GM12878 (cell line): ENCODE data around the gene ZSWIM2. TPM values are rescaled to one million over a fixed set of nuclear protein-coding genes. Genes with fewer than 3 reads are reported as not detected.

Experiments
- ATAC-seq: fragments of 200-7000 bp; cut with Tn5 transposase; 3 replicates; pipeline ENCODE4 v1.9.1; 2020; ENCODE audit warnings: mild to moderate bottlenecking, moderate library complexity
- BruUV-seq: library from RNA; stranded (reverse); fragments of 400-500 nt; replicated peaks from 2 replicates; lab custom pipeline; 2021; lab: Mats Ljungman, UMichigan
- CTCF ChIA-PET: fragments of 300-600 bp; sonication (Branson Sonifier 250); formaldehyde crosslinking; extraction: SDS; loops from one replicate; lab custom pipeline; 2021; ENCODE audit warnings: inconsistent platforms; lab: Yijun Ruan, JAX
- POLR2A ChIA-PET: fragments of 350-600 bp; formaldehyde crosslinking; extraction: SDS; loops from one replicate; lab custom pipeline; 2021; ENCODE audit warnings: inconsistent platforms; lab: Charles Lee
- RAD21 ChIA-PET: fragments of 300-600 bp; sonication (Branson Sonifier 250); formaldehyde crosslinking; loops from one replicate; lab custom pipeline; 2023; ENCODE audit warnings: antibody characterized with exemption; ENCODE audit not compliant: unreplicated experiment; lab: Charles Lee
- SMC1A ChIA-PET: fragments of 300-600 bp; sonication (Branson Sonifier 250); formaldehyde crosslinking; loops from one replicate; lab custom pipeline; 2023; ENCODE audit not compliant: unreplicated experiment, uncharacterized antibody; lab: Charles Lee
- DNase-seq: peaks from one replicate; pipeline ENCODE4 v3.0.0-alpha.2; 2011; ENCODE audit warnings: low read depth, low spot score
- FAIRE-seq: peaks from 3 replicates; lab custom pipeline; 2011; peaks lifted over from hg19 to GRCh38; lab: Jason Lieb, UNC
- H2AFZ ChIP-seq: 2 replicates; pipeline ENCODE4 v1.6.0; 2011; ENCODE audit warnings: low read depth, low read length, control low read depth; ENCODE audit not compliant: control insufficient read depth
- H3K27ac ChIP-seq: 2 replicates; pipeline ENCODE4 v1.5.1; 2011; ENCODE audit warnings: control low read depth; ENCODE audit not compliant: control insufficient read depth, insufficient read depth
- H3K27me3 ChIP-seq, 2 experiments: replicated peaks in 1 of 2; 2 replicates each; pipeline versions ENCODE4 v1.6.0 to v1.6.1; 2011; ENCODE audit warnings: low read length in 1 of 2; ENCODE audit not compliant: control insufficient read depth in 2 of 2, insufficient read depth in 2 of 2
- H3K36me3 ChIP-seq, 2 experiments: 2 replicates each; pipeline ENCODE4 v1.5.1; 2011; ENCODE audit warnings: low read length in 1 of 2; ENCODE audit not compliant: control insufficient read depth in 2 of 2, insufficient read depth in 2 of 2
- H3K4me1 ChIP-seq: 2 replicates; pipeline ENCODE4 v1.6.1; 2011; ENCODE audit warnings: mild to moderate bottlenecking, low read length, moderate library complexity, mixed read lengths; ENCODE audit not compliant: control insufficient read depth, insufficient read depth
- H3K4me2 ChIP-seq: 2 replicates; pipeline ENCODE4 v1.6.0; 2011; ENCODE audit warnings: control low read depth; ENCODE audit not compliant: control insufficient read depth, insufficient read depth
- H3K4me3 ChIP-seq: fragments of 200-600 bp; sonication (generic); 2 replicates; pipeline ENCODE4 v1.5.1; 2016
- H3K79me2 ChIP-seq: 2 replicates; pipeline ENCODE4 v1.6.0; 2011; ENCODE audit warnings: low read length; ENCODE audit not compliant: control insufficient read depth, insufficient read depth
- H3K9ac ChIP-seq: 2 replicates; pipeline ENCODE4 v1.8.0; 2011; ENCODE audit warnings: low read length, control low read depth, mixed read lengths; ENCODE audit not compliant: control insufficient read depth, insufficient read depth
- H3K9me3 ChIP-seq: replicated peaks from 3 replicates; pipeline ENCODE4 v1.5.1; 2011; ENCODE audit warnings: mild to moderate bottlenecking, low read length; ENCODE audit not compliant: control insufficient read depth, insufficient read depth
- H4K20me1 ChIP-seq: 2 replicates; pipeline ENCODE4 v1.6.0; 2011; ENCODE audit not compliant: control insufficient read depth, insufficient read depth
- HCFC1 ChIP-seq: fragments of 150-350 bp; IDR thresholded peaks from 2 replicates; pipeline ENCODE4 v1.6.1; 2014; ENCODE audit warnings: low read length
- POLR2AphosphoS5 ChIP-seq: IDR thresholded peaks from 2 replicates; pipeline ENCODE4 v1.6.1; 2011; ENCODE audit warnings: mild to moderate bottlenecking, low read length, inconsistent platforms
- RUNX3 ChIP-seq: IDR thresholded peaks from 2 replicates; pipeline ENCODE4 v1.6.1; 2012; ENCODE audit warnings: low read length, inconsistent platforms
- SMAD5 ChIP-seq: IDR thresholded peaks from 2 replicates; pipeline ENCODE4 v1.6.1; 2016; ENCODE audit warnings: antibody characterized with exemption, low read depth
- SREBF1 ChIP-seq: IDR thresholded peaks from 2 replicates; pipeline ENCODE4 v1.6.1; 2012; ENCODE audit warnings: mild to moderate bottlenecking, low read length
- ZNF384 ChIP-seq: IDR thresholded peaks from 2 replicates; pipeline ENCODE4 v1.6.1; 2012; ENCODE audit warnings: low read depth, mild to moderate bottlenecking, low read length, improper control_type of control experiment, borderline replicate concordance
- WGBS: methylation state at CpG from one replicate; pipeline ENCODE4 v1.1.6; 2016; ENCODE audit warnings: low lambda C conversion rate; ENCODE audit not compliant: insufficient replicate concordance, insufficient coverage; ENCODE audit errors: missing lambda C conversion rate; 5-methylcytosine and 5-hydroxymethylcytosine counted together
- in situ Hi-C: fragments of 300-500 bp; cut with MboI; formaldehyde crosslinking; loops from 9 replicates; pipeline ENCODE4 v1.14.3; 2018; ENCODE audit warnings: mixed read lengths
- intact Hi-C: fragments of 100-400 bp; cut with micrococcal nuclease; formaldehyde crosslinking; loops from one replicate; pipeline ENCODE4 v1.14.2; 2022; ENCODE audit not compliant: unreplicated experiment
- polyA plus RNA-seq, 11 experiments: library from polyadenylated mRNA; depleted of rRNA in 4 of 11; unstranded in 6 of 11; stranded (reverse) in 5 of 11; fragments of >200 nt; fragmentation: Nextera tagmentation in 4 of 11; fragmentation: Illumina TruSeq in 1 of 11; extraction: Ambion mirVana in 4 of 11; extraction: Trizol in 1 of 11; gene quantifications; 1 replicate in 1 of 11; 2 replicates in 10 of 11; pipeline versions ENCODE4 v1.2.1 to v1.2.3, GENCODE V29; 2011 to 2016; ENCODE audit warnings: inconsistent platforms in 2 of 11, missing spikeins in 2 of 11, low read depth in 1 of 11
- total RNA-seq, 4 experiments: library from RNA; depleted of rRNA in 3 of 4; stranded (reverse); fragments of >200 nt in 3 of 4; fragmentation: Illumina TruSeq in 1 of 4; extraction: Trizol in 1 of 4; gene quantifications; 2 replicates each; pipeline versions ENCODE4 v1.2.1 to v1.2.3, GENCODE V29; 2013 to 2021
- TF ChIP-seq, protein P1 (sequence below): fragments of 450-650 bp; formaldehyde crosslinking; IDR thresholded peaks from 2 replicates; pipeline ENCODE4 v1.4.0; 2022; ENCODE audit warnings: mild to moderate bottlenecking, moderate library complexity

Gene ZSWIM2
- total and polyA plus RNA-seq, 10 of the 15 experiments (the other 5 are each of a cell fraction or from before 2014, with no cell fraction given): not detected

GRCh38 chr2:186827862-186828492, 21.0 kb downstream of the ZSWIM2 start (continued):
- TF ChIP-seq, protein P1, sequence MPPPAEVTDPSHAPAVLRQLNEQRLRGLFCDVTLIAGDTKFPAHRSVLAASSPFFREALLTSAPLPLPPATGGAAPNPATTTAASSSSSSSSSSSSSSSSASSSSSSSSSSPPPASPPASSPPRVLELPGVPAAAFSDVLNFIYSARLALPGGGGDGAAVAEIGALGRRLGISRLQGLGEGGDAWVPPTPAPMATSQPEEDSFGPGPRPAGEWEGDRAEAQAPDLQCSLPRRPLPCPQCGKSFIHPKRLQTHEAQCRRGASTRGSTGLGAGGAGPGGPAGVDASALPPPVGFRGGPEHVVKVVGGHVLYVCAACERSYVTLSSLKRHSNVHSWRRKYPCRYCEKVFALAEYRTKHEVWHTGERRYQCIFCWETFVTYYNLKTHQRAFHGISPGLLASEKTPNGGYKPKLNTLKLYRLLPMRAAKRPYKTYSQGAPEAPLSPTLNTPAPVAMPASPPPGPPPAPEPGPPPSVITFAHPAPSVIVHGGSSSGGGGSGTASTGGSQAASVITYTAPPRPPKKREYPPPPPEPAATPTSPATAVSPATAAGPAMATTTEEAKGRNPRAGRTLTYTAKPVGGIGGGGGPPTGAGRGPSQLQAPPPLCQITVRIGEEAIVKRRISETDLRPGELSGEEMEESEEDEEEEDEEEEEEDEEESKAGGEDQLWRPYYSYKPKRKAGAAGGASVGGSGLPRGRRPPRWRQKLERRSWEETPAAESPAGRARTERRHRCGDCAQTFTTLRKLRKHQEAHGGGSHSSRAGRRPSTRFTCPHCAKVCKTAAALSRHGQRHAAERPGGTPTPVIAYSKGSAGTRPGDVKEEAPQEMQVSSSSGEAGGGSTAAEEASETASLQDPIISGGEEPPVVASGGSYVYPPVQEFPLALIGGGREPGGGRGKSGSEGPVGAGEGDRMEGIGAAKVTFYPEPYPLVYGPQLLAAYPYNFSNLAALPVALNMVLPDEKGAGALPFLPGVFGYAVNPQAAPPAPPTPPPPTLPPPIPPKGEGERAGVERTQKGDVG: no peak
- no peak for TF ChIP-seq POLR2AphosphoS5

- intact Hi-C loops: no loop called here
- no peak overlapping the region for H3K9ac ChIP-seq
- no peaks in the 10 kb centered on the region for H3K27me3 ChIP-seq
- TF ChIP-seq RUNX3 (no peak), SREBF1 (no peak), HCFC1 (no peak), SMAD5 (no peak), ZNF384 (no peak)
- no peaks in the 10 kb centered on the region for H3K79me2 ChIP-seq
- SMC1A ChIA-PET: no interaction called here
- H4K20me1 ChIP-seq: no peaks in the 10 kb centered on the region
- no peaks in the 10 kb centered on the region for H3K4me1 ChIP-seq
- ATAC-seq (no peak), DNase-seq (no peak), FAIRE-seq (no peak)
- RAD21 ChIA-PET: interaction anchor here (1.0 kb wide), 1 partner anchor 55 kb away, joined by 3 read pairs; no protein-coding TSS in a partner anchor
- H2AFZ ChIP-seq: no peak overlapping the region
- POLR2A ChIA-PET: no interaction called here
- 2% methylated on average over 2 of the region's 2 CpGs for WGBS
- H3K27ac ChIP-seq: no peak overlapping the region
- H3K4me2 ChIP-seq: no peak overlapping the region
- in situ Hi-C loops: no loop called here
- BruUV-seq: no TSS peak
- CTCF ChIA-PET: interaction anchor here (1.1 kb wide), 1 partner anchor 58 kb away, joined by 3 read pairs; no protein-coding TSS in a partner anchor
- H3K9me3 ChIP-seq: no peaks in the 10 kb centered on the region
- no peaks in the 10 kb centered on the region for H3K36me3 ChIP-seq
- H3K4me3 ChIP-seq: no peak overlapping the region
These were observed 21.6 kb downstream of the ZSWIM2 start for GRCh38 chr2:186827411-186827810.
